ENCODE results near the gene ARHGEF38. TPM values are rescaled to one million over a fixed set of nuclear protein-coding genes. Genes with fewer than 3 reads are reported as not detected.

Gene ARHGEF38
- total and polyA plus RNA-seq, 4 donors, result 0.03 to 0.92 (median 0.37) TPM

- Histone ChIP-seq H3K4me1 (ENCODE audit: control insufficient read depth in 4 of 4, insufficient read depth in 4 of 4, low read length in 3 of 4) (no peaks in the 10 kb centered on the region), H3K9me3 (ENCODE audit: control insufficient read depth in 4 of 4, low read length in 3 of 4) (no peaks in the 10 kb centered on the region), H3K4me3 (ENCODE audit: low read depth in 1 of 3, low read length in 3 of 3) (no peak overlapping the region), H3K36me3 (ENCODE audit: control insufficient read depth in 4 of 4, insufficient read depth in 3 of 4, low read depth in 1 of 4, low read length in 3 of 4) (no peaks in the 10 kb centered on the region), H3K27ac (ENCODE audit: low read depth in 1 of 2, low read length in 2 of 2) (no peak overlapping the region), H3K27me3 (ENCODE audit: control insufficient read depth in 4 of 4, insufficient read depth in 4 of 4, low read length in 3 of 4) (no peaks in the 10 kb centered on the region), H3K9ac (ENCODE audit: low read depth in 1 of 2, low read length in 2 of 2) (no peak overlapping the region)
- DNase-seq (ENCODE audit: low spot score), result no peak
- TF ChIP-seq SP1 (IDR thresholded peaks at IDR 0.05) (no peak), HNF4A (conservative IDR thresholded peaks at IDR 0.05) (no peak), ATF3 (IDR thresholded peaks at IDR 0.05) (no peak), JUND (IDR thresholded peaks at IDR 0.05) (no peak), HNF4G (IDR thresholded peaks at IDR 0.05) (no peak), TAF1 (conservative IDR thresholded peaks at IDR 0.05) (no peak), YY1 (IDR thresholded peaks at IDR 0.05) (no peak), NR2F2 (IDR thresholded peaks at IDR 0.05) (no peak), CTCF (IDR thresholded peaks at IDR 0.05; ENCODE audit: low read depth, low read length, missing input control) (no peak), FOXA2 (IDR thresholded peaks at IDR 0.05) (no peak), RAD21 (IDR thresholded peaks at IDR 0.05) (no peak), GABPA (IDR thresholded peaks at IDR 0.05 in 1 of 2, conservative IDR thresholded peaks at IDR 0.05 in 1 of 2) (no peak)
- WGBS, result 54% methylated on average over 1 of the region's 1 CpG
Measured at GRCh38 chr4:105509714-105510113, 42.7 kb upstream of the ARHGEF38 start.

- Histone ChIP-seq H3K27ac (ENCODE audit: low read depth in 1 of 2, low read length in 2 of 2) (no peak overlapping the region), H3K27me3 (ENCODE audit: control insufficient read depth in 4 of 4, insufficient read depth in 4 of 4, low read length in 3 of 4) (no peaks in the 10 kb centered on the region), H3K4me3 (ENCODE audit: low read depth in 1 of 3, low read length in 3 of 3) (no peak overlapping the region), H3K9ac (ENCODE audit: low read depth in 1 of 2, low read length in 2 of 2) (no peak overlapping the region), H3K36me3 (ENCODE audit: control insufficient read depth in 4 of 4, insufficient read depth in 3 of 4, low read depth in 1 of 4, low read length in 3 of 4) (no peaks in the 10 kb centered on the region), H3K9me3 (ENCODE audit: control insufficient read depth in 4 of 4, low read length in 3 of 4) (no peaks in the 10 kb centered on the region), H3K4me1 (ENCODE audit: control insufficient read depth in 4 of 4, insufficient read depth in 4 of 4, low read length in 3 of 4) (no peaks in the 10 kb centered on the region)
- WGBS, result 63% methylated on average over 2 of the region's 2 CpGs
- TF ChIP-seq MAX (IDR thresholded peaks at IDR 0.05) (no peak), REST (IDR thresholded peaks at IDR 0.05) (no peak), ZBTB33 (IDR thresholded peaks at IDR 0.05) (no peak), YY1 (IDR thresholded peaks at IDR 0.05) (no peak), RAD21 (IDR thresholded peaks at IDR 0.05) (no peak), ATF3 (IDR thresholded peaks at IDR 0.05) (no peak), EGR1 (IDR thresholded peaks at IDR 0.05; ENCODE audit: low read depth in 2 of 2) (no peak), FOXA1 (IDR thresholded peaks at IDR 0.05) (no peak), SP1 (IDR thresholded peaks at IDR 0.05) (no peak)
- DNase-seq (ENCODE audit: low spot score), result no peak
Measured at GRCh38 chr4:105510245-105510644, 42.2 kb upstream of the ARHGEF38 start.

All from liver (tissue), 9 donors.